HFFc6 (cell line): ENCODE data around the gene PITX1. TPM values are rescaled to one million over a fixed set of nuclear protein-coding genes. Genes with fewer than 3 reads are reported as not detected.

Experiments
- DNase-seq: peaks from one replicate; pipeline ENCODE4 v3.0.0-alpha.2; 2018
- H3K27ac Mint-ChIP-seq: 2 replicates; pipeline ENCODE4 v1.8.0; 2020; ENCODE audit warnings: mild to moderate bottlenecking, mixed read lengths
- H3K27me3 Mint-ChIP-seq: 2 replicates; pipeline ENCODE4 v1.8.0; 2021; ENCODE audit warnings: mild to moderate bottlenecking, moderate library complexity, mixed read lengths; ENCODE audit not compliant: insufficient read depth
- H3K36me3 Mint-ChIP-seq: 2 replicates; pipeline ENCODE4 v1.8.0; 2021; ENCODE audit warnings: low read depth, mixed read lengths
- H3K4me1 Mint-ChIP-seq: 2 replicates; pipeline ENCODE4 v1.8.0; 2020; ENCODE audit warnings: low read depth, mixed read lengths
- H3K4me3 Mint-ChIP-seq: 2 replicates; pipeline ENCODE4 v1.8.0; 2020; ENCODE audit warnings: mild to moderate bottlenecking, moderate library complexity, mixed read lengths
- H3K9me3 Mint-ChIP-seq: 2 replicates; pipeline ENCODE4 v1.8.0; 2020; ENCODE audit warnings: mild to moderate bottlenecking, mixed read lengths
- total RNA-seq, 6 experiments: library from RNA; stranded (reverse); fragmentation: NEBNext Ultra II Directional; extraction: Animal tissue kit (Norgen Biotek cat#: 25700); gene quantifications; 2 replicates in 1 of 6; 3 replicates in 5 of 6; pipeline ENCODE4 v1.2.3, GENCODE V29; 2021
- TF ChIP-seq, protein P1 (sequence below): fragments of 200-600 bp; sonication (generic); IDR thresholded peaks from 2 replicates; pipeline ENCODE4 v1.5.0; 2021; ENCODE audit warnings: antibody characterized with exemption, mild to moderate bottlenecking

PITX1 gene
- total RNA-seq, 6 experiments from 2014 or later, result 13.4 to 26.0 (median 14.8) TPM

DNA sequence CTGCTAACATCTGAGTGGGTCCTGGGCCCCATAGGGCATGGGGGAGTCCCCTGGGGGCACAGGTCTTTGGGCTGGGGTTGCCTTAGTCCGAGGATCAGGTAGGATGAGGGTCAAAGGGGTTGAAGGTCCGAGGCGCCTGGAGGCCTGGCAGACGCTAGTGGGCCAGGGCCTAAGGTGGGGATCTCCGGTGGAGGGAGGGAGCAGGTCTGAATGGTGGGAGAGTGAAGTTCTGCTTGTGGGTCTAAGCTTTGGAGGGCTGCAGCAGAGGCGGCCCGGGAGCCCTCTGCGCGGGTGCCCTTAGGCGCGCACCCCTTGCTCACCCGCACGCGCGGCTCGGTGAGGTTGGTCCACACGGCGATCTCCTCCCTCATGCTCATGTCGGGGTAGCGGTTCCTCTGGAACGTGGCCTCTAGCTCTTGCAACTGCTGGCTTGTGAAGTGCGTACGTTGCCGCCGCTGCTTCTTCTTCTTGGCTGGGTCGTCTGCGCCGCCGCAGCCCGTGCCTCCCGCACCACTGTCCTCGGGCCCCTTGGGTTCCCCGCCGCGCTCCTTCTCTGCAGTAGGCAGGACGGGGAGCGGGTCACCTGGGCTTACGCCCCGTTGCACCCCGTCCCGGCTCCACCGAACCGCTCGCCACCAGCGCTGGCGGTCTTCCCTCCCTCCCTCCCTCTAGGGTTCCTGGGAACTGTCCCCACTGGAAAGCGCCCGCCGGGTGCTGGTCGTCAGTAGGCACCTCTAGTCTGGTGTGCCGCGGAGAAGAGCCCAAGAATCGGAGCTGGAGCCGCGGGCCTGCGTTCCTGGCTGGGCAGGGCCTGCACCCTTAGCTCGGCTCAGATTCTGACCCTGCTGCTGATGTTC is 2.8 kb downstream of the PITX1 start:
- TF ChIP-seq, protein P1, sequence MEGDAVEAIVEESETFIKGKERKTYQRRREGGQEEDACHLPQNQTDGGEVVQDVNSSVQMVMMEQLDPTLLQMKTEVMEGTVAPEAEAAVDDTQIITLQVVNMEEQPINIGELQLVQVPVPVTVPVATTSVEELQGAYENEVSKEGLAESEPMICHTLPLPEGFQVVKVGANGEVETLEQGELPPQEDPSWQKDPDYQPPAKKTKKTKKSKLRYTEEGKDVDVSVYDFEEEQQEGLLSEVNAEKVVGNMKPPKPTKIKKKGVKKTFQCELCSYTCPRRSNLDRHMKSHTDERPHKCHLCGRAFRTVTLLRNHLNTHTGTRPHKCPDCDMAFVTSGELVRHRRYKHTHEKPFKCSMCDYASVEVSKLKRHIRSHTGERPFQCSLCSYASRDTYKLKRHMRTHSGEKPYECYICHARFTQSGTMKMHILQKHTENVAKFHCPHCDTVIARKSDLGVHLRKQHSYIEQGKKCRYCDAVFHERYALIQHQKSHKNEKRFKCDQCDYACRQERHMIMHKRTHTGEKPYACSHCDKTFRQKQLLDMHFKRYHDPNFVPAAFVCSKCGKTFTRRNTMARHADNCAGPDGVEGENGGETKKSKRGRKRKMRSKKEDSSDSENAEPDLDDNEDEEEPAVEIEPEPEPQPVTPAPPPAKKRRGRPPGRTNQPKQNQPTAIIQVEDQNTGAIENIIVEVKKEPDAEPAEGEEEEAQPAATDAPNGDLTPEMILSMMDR, result no peak
- Mint-ChIP-seq H3K27me3 (no peaks in the 10 kb centered on the region; the same call in 1 of the 2 replicates), H3K9me3 (no peaks in the 10 kb centered on the region; the same call in 1 of the 2 replicates), H3K36me3 (peaks cover 12% of the 10 kb centered on the region), H3K27ac (no peak overlapping the region), H3K4me3 (no peak overlapping the region), H3K4me1 (peaks cover 17% of the 10 kb centered on the region)
- DNase-seq, result no peak

DNA sequence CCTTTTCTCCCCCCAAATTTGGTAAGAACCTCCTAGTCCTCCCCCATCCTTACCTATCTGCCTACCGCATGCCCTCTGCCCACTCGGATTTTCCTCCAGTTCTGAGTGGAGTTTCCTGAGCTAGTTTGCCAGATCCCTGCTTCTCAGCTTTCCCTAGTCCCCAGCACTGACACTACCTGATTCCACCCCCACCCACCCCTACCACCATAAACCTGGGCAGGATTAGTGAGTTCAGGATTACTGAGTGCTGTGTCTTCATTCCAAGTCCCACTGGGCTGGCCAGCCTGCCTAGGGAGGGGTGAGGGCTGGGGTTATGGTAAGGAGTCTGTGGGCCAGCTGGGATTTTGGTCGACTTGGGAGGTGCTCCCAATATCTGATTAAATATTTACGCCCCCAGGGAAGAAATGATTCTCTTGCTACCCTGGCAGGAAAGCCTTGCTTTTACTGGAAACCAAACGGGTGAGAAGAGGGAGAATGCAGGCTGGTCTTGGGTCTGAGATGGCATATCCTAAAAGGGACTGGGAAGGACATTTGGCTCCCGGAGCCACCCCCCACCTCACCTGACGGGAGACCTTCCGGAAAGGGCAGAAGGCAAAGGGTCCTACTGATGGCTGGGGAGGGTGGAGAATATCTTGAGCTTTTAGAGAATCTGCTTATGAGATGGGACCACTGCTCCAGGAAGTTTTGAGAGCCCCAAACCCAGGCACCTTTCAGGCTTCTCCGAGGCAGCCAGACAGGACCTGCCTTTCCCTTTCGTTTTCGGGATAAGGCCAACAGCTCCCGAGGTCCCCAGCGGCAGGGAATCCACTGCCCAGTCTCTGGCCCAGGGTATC is 3.7 kb downstream of the PITX1 start:
- Mint-ChIP-seq H3K27ac (no peak overlapping the region), H3K9me3 (no peaks in the 10 kb centered on the region; the same call in 1 of the 2 replicates), H3K4me3 (no peak overlapping the region), H3K4me1 (peaks cover 19% of the 10 kb centered on the region), H3K36me3 (peaks cover 12% of the 10 kb centered on the region), H3K27me3 (no peaks in the 10 kb centered on the region; the same call in 1 of the 2 replicates)
- DNase-seq, result no peak
- TF ChIP-seq, protein P1, result no peak

DNA sequence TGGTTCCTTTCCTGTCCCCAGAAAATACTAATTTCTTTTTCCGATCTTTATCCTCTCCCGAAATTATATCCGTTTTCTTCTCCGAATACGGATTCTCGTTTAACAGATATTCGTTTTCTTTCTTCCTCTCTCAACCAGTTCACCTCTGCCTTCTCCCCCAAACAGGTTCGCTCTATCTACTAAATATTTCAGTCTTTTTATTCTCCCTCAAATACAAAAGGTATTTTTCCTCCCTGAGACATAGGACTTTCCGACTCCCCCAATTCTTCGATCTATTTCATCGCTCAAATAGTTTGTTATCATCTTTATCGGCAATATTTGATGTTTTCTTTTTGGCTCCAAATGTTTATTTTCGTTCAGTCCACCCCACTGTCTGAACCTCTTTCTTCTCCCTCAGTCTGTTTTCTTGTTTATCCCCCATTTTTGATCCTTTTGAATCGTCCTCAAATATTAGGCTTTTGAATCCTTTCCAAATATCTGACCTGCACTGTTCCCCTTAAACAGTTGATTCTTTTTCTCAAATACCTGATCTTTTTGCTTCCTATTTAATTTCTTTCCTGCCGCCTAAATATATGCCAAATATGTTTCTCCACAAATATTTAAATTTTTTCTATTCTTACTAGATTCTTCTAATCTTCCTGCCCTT is 4.4 kb downstream of the PITX1 start:
- TF ChIP-seq, protein P1, result no peak
- no peak for DNase-seq
- H3K4me3 Mint-ChIP-seq, result no peak overlapping the region
- H3K27me3 Mint-ChIP-seq, result no peaks in the 10 kb centered on the region; the same call in 1 of the 2 replicates
- H3K9me3 Mint-ChIP-seq, result no peaks in the 10 kb centered on the region; the same call in 1 of the 2 replicates
- peaks cover 12% of the 10 kb centered on the region for H3K36me3 Mint-ChIP-seq
- H3K27ac Mint-ChIP-seq, result no peak overlapping the region
- H3K4me1 Mint-ChIP-seq, result peaks cover 17% of the 10 kb centered on the region

DNA sequence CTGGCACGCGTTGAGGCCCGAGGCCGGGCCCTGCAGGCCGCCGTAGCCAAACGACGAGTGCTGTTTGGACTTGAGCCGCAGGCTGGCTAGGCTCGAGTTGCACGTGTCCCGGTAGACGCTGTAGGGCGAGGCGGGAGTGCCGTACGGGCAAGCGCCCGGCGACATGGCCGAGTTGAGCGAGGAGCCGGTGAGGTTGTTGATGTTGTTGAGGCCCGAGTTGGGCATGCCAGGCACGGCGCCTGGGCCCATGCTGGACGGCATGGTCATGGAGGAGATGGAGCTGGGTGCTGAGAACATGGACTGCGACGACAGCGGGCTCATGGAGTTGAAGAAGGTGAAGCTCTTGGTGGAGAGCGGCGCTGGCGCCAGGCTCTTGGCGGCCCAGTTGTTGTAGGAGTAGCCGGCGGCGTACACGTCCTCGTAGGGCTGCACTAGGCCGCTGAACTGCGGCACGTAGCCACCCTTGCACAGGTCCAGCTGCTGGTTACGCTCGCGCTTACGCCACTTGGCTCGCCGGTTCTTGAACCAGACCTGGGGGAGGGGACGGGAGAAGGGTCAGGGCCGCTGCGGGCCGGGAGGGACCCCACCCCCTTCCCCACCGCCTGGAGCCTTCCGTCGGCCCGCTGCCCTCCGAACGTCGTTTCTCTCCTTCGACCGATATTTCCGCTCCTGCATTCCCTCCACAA is 5.1 kb downstream of the PITX1 start:
- Mint-ChIP-seq H3K27me3 (no peaks in the 10 kb centered on the region; the same call in 1 of the 2 replicates), H3K27ac (no peak overlapping the region), H3K4me3 (no peak overlapping the region), H3K36me3 (peaks cover 12% of the 10 kb centered on the region), H3K9me3 (no peaks in the 10 kb centered on the region; the same call in 1 of the 2 replicates), H3K4me1 (peaks cover 17% of the 10 kb centered on the region)
- no peak for DNase-seq
- TF ChIP-seq, protein P1, result no peak
